Liver (tissue), 9 donors: ENCODE measurements around the gene OAS2. TPM values are rescaled to one million over a fixed set of nuclear protein-coding genes. Genes with fewer than 3 reads are reported as not detected.

Source experiments
- DNase-seq: peaks from one replicate; pipeline ENCODE4 v3.0.0-alpha.2; 2017; ENCODE audit warnings: low spot score
- H3K27ac ChIP-seq, 2 donors: one replicate each; pipeline ENCODE4 v1.7.0; 2013; ENCODE audit warnings: inconsistent platforms in 2 of 2, low read length in 2 of 2, control low read depth in 1 of 2, low read depth in 1 of 2, mild to moderate bottlenecking in 1 of 2
- H3K27me3 ChIP-seq, 4 donors: one replicate each; pipeline versions ENCODE4 v1.6.1 to v1.7.0; 2013; ENCODE audit warnings: low read length in 3 of 4, inconsistent platforms in 1 of 4, mild to moderate bottlenecking in 1 of 4, moderate library complexity in 1 of 4; ENCODE audit not compliant: control insufficient read depth in 4 of 4, insufficient read depth in 4 of 4
- H3K36me3 ChIP-seq, 4 donors: one replicate each; pipeline versions ENCODE4 v1.6.1 to v1.7.0; 2013; ENCODE audit warnings: low read length in 3 of 4, mild to moderate bottlenecking in 3 of 4, low read depth in 1 of 4, moderate library complexity in 1 of 4; ENCODE audit not compliant: control insufficient read depth in 4 of 4, insufficient read depth in 3 of 4
- H3K4me1 ChIP-seq, 4 donors: one replicate each; pipeline versions ENCODE4 v1.6.1 to v1.7.0; 2013; ENCODE audit warnings: low read length in 3 of 4, mild to moderate bottlenecking in 3 of 4, moderate library complexity in 1 of 4; ENCODE audit not compliant: control insufficient read depth in 4 of 4, insufficient read depth in 4 of 4
- H3K4me3 ChIP-seq, 3 donors: one replicate each; pipeline versions ENCODE4 v1.6.1 to v1.7.0; 2013; ENCODE audit warnings: low read length in 3 of 3, control low read depth in 1 of 3, low read depth in 1 of 3, mild to moderate bottlenecking in 1 of 3
- H3K9ac ChIP-seq, 2 donors: one replicate each; pipeline ENCODE4 v1.7.0; 2013; ENCODE audit warnings: low read length in 2 of 2, mild to moderate bottlenecking in 2 of 2, moderate library complexity in 2 of 2, control low read depth in 1 of 2, low read depth in 1 of 2
- H3K9me3 ChIP-seq, 4 donors: one replicate each; pipeline versions ENCODE4 v1.6.1 to v1.7.0; 2013; ENCODE audit warnings: low read length in 3 of 4; ENCODE audit not compliant: control insufficient read depth in 4 of 4
- ATF3 ChIP-seq: IDR thresholded peaks from 2 replicates; pipeline ENCODE4 v1.6.1; 2016; ENCODE audit warnings: antibody characterized with exemption
- CTCF ChIP-seq: fragments of 150-350 bp; IDR thresholded peaks from 2 replicates; pipeline ENCODE4 v1.5.1; 2017; ENCODE audit warnings: improper control_type of control experiment, low read depth, low read length; ENCODE audit not compliant: missing input control
- EGR1 ChIP-seq, 2 donors: IDR thresholded peaks; 2 replicates each; pipeline ENCODE4 v1.6.1; 2016 to 2018; ENCODE audit warnings: antibody characterized with exemption in 2 of 2, low read depth in 2 of 2
- FOXA1 ChIP-seq: IDR thresholded peaks from 2 replicates; pipeline ENCODE4 v1.6.1; 2016; ENCODE audit warnings: antibody characterized with exemption
- FOXA2 ChIP-seq: IDR thresholded peaks from 2 replicates; pipeline ENCODE4 v1.6.1; 2016; ENCODE audit warnings: antibody characterized with exemption
- GABPA ChIP-seq, 2 donors: IDR thresholded peaks in 1 of 2; conservative IDR thresholded peaks in 1 of 2; 2 replicates each; pipeline ENCODE4 v1.6.1; 2016; ENCODE audit warnings: antibody characterized with exemption in 2 of 2, mild to moderate bottlenecking in 1 of 2, moderate library complexity in 1 of 2
- HNF4A ChIP-seq, 2 donors: conservative IDR thresholded peaks; 2 replicates each; pipeline ENCODE4 v1.6.1; 2016; ENCODE audit warnings: antibody characterized with exemption in 2 of 2, mild to moderate bottlenecking in 2 of 2
- HNF4G ChIP-seq: IDR thresholded peaks from 2 replicates; pipeline ENCODE4 v1.6.1; 2016; ENCODE audit warnings: antibody characterized with exemption
- JUND ChIP-seq, 2 donors: IDR thresholded peaks; 2 replicates each; pipeline ENCODE4 v1.6.1; 2016; ENCODE audit warnings: antibody characterized with exemption in 2 of 2
- MAX ChIP-seq: IDR thresholded peaks from 2 replicates; pipeline ENCODE4 v1.6.1; 2016; ENCODE audit warnings: antibody characterized with exemption
- NR2F2 ChIP-seq: IDR thresholded peaks from 2 replicates; pipeline ENCODE4 v1.6.1; 2016; ENCODE audit warnings: antibody characterized with exemption
- RAD21 ChIP-seq, 2 donors: IDR thresholded peaks; 2 replicates each; pipeline ENCODE4 v1.6.1; 2016; ENCODE audit warnings: antibody characterized with exemption in 2 of 2, mild to moderate bottlenecking in 2 of 2
- REST ChIP-seq: IDR thresholded peaks from 2 replicates; pipeline ENCODE4 v1.6.1; 2016; ENCODE audit warnings: antibody characterized with exemption, mild to moderate bottlenecking
- RXRA ChIP-seq, 2 donors: IDR thresholded peaks; 2 replicates each; pipeline ENCODE4 v1.6.1; 2017 to 2018; ENCODE audit warnings: antibody characterized with exemption in 2 of 2, mild to moderate bottlenecking in 1 of 2
- SP1 ChIP-seq: IDR thresholded peaks from 2 replicates; pipeline ENCODE4 v1.6.1; 2018; ENCODE audit warnings: antibody characterized with exemption, mild to moderate bottlenecking
- TAF1 ChIP-seq: conservative IDR thresholded peaks from 2 replicates; pipeline ENCODE4 v1.6.1; 2016; ENCODE audit warnings: antibody characterized with exemption, mild to moderate bottlenecking
- YY1 ChIP-seq: IDR thresholded peaks from 2 replicates; pipeline ENCODE4 v1.6.1; 2016; ENCODE audit warnings: antibody characterized with exemption, mild to moderate bottlenecking
- WGBS: extraction: QIAGEN DNeasy Blood & Tissue Kit; methylation state at CpG from one replicate; pipeline ENCODE4 v1.1.7; 2013; 5-methylcytosine and 5-hydroxymethylcytosine counted together
- polyA plus RNA-seq, 2 donors: library from polyadenylated mRNA; stranded (reverse) in 1 of 2; unstranded in 1 of 2; fragments of 200-250 nt in 1 of 2; fragments of >200 nt in 1 of 2; fragmentation: Nextera tagmentation in 1 of 2; extraction: Ambion mirVana in 1 of 2; gene quantifications; one replicate each; pipeline versions ENCODE4 v1.2.1 to v1.2.3, GENCODE V29; 2013 to 2015
- total RNA-seq, 2 donors: library from RNA; depleted of rRNA; stranded (reverse); fragments of >200 nt; gene quantifications; one replicate each; pipeline ENCODE4 v1.2.3, GENCODE V29; 2014
- TF ChIP-seq, protein P1 (sequence below): IDR thresholded peaks from 2 replicates; pipeline ENCODE4 v1.6.1; 2016; ENCODE audit warnings: antibody characterized with exemption
- donor health status: healthy.
- donor health status: healthy.
- donor health status: healthy.
- donor health status: healthy.
- donor health status: healthy.

The OAS2 gene
- total RNA-seq (1 to 10 TPM; 4.9 to 8.8 TPM), polyA plus RNA-seq (1 to 10 TPM; 3.3 to 9.4 TPM)

DNA sequence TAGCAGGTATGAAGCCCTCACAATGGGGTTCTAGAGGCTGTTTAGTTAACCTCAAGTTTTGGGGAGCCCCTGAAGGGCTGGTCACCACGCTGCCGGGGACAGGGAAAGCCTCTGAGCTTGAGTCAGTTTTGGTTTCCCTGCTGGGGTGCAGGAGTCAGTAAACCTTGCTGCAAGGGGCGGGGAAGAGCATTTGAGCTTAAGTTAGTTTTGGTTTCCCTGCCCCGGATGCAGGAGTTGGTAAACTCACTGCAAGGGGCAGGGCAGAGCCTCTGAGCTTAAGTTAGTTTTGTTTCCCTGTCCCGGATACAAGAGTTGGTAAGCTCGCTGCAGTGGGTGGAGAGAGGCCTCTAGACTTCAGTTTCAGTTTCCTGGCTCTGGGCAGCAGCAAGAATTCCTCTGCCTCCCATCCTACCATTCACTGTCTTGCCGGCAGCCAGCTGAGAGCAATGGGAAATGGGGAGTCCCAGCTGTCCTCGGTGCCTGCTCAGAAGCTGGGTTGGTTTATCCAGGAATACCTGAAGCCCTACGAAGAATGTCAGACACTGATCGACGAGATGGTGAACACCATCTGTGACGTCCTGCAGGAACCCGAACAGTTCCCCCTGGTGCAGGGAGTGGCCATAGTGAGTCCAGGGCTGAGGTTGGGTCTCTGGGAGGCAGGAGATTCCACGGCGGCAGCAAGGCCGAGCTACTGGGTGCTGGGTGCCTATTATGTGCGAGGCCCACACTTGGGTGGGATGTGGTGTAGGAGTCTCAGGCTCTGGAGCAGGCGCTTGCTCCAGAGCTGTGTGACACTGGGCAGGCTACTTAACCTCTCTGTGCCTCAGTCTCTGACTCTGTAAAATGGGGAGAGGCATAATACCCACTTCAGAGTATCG, at the start of gene OAS2:
Gene OAS2, plus strand, starts transcription at position 357 of the 878 bp plus-strand sequence. Its CDS starts 90 bp downstream, at position 447.
- Histone ChIP-seq H3K4me3 (peak within 1 kb of the TSS; percentile 57 to 98 (median 85)), H3K9ac (peak within 1 kb of the TSS; percentile 88 to 93), H3K9me3 (peaks cover 0 to 2% (median 0%) of the 10 kb centered on the region in 4 donors), H3K36me3 (no peaks in the 10 kb centered on the region), H3K27ac (peak within 1 kb of the TSS; percentile 90 to 93), H3K4me1 (peaks cover 0 to 15% (median 13%) of the 10 kb centered on the region in 4 donors), H3K27me3 (no peaks in the 10 kb centered on the region)
- TF ChIP-seq CTCF (no peak), EGR1 (IDR thresholded peaks at IDR 0.05; ENCODE audit: low read depth in 2 of 2) (no peak), SP1 (peak; percentile 75), HNF4A (conservative IDR thresholded peaks at IDR 0.05) (peak; percentile 27 to 45), YY1 (peak; percentile 52), JUND (IDR thresholded peaks at IDR 0.05) (no peak), ATF3 (no peak), MAX (peak; percentile 68), GABPA (IDR thresholded peaks at IDR 0.05 in 1 of 2, conservative IDR thresholded peaks at IDR 0.05 in 1 of 2) (no peak), HNF4G (no peak), REST (peak; percentile 49), NR2F2 (peak; percentile 37), RAD21 (IDR thresholded peaks at IDR 0.05) (peak; percentile 32 to 45), FOXA1 (no peak), FOXA2 (no peak), TAF1 (peak; percentile 93), RXRA (IDR thresholded peaks at IDR 0.05) (peak; percentile 21 to 46)
- TF ChIP-seq, protein P1, sequence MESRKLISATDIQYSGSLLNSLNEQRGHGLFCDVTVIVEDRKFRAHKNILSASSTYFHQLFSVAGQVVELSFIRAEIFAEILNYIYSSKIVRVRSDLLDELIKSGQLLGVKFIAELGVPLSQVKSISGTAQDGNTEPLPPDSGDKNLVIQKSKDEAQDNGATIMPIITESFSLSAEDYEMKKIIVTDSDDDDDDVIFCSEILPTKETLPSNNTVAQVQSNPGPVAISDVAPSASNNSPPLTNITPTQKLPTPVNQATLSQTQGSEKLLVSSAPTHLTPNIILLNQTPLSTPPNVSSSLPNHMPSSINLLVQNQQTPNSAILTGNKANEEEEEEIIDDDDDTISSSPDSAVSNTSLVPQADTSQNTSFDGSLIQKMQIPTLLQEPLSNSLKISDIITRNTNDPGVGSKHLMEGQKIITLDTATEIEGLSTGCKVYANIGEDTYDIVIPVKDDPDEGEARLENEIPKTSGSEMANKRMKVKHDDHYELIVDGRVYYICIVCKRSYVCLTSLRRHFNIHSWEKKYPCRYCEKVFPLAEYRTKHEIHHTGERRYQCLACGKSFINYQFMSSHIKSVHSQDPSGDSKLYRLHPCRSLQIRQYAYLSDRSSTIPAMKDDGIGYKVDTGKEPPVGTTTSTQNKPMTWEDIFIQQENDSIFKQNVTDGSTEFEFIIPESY: no peak
- 23% methylated on average over 19 of the region's 19 CpGs for WGBS
- DNase-seq: no peak
